Rectal smooth muscle tissue (tissue), 1 donor: ENCODE results near the gene CACNA2D3.
"Not testable (repeated sequence)": the region's sequence is repeated elsewhere in the genome, so short reads cannot be mapped to it uniquely, and the experiment has no call there.

Source experiments
- H3K27ac ChIP-seq: one replicate; pipeline ENCODE4 v1.7.0; 2013; ENCODE audit warnings: low read depth, low read length, inconsistent platforms
- H3K27me3 ChIP-seq: one replicate; pipeline ENCODE4 v1.7.0; 2013; ENCODE audit warnings: low read length; ENCODE audit not compliant: control insufficient read depth, insufficient read depth
- H3K36me3 ChIP-seq: one replicate; pipeline ENCODE4 v1.7.0; 2013; ENCODE audit warnings: low read length; ENCODE audit not compliant: control insufficient read depth, insufficient read depth
- H3K4me1 ChIP-seq: one replicate; pipeline ENCODE4 v1.7.0; 2013; ENCODE audit warnings: low read length; ENCODE audit not compliant: control insufficient read depth, insufficient read depth
- H3K4me3 ChIP-seq: one replicate; pipeline ENCODE4 v1.7.0; 2013; ENCODE audit warnings: low read length
- H3K9ac ChIP-seq: one replicate; pipeline ENCODE4 v1.7.0; 2013; ENCODE audit warnings: low read length

The CACNA2D3 gene

GRCh38 chr3:55097441-55097840, 975.1 kb downstream of the CACNA2D3 start:
- H3K27me3 ChIP-seq: no peaks in the 10 kb centered on the region
- H3K4me3 ChIP-seq: no peak overlapping the region
- no peaks in the 10 kb centered on the region for H3K4me1 ChIP-seq

GRCh38 chr3:55105647-55106046, 983.3 kb downstream of the CACNA2D3 start:
- H3K36me3 ChIP-seq: no peaks in the 10 kb centered on the region
- no peak overlapping the region for H3K4me3 ChIP-seq
- H3K27ac ChIP-seq: no peak overlapping the region
- no peaks in the 10 kb centered on the region for H3K27me3 ChIP-seq
- H3K4me1 ChIP-seq: no peaks in the 10 kb centered on the region
- no peak overlapping the region for H3K9ac ChIP-seq

More at GRCh38 chr3:55097441-55097840, 975.1 kb downstream of the CACNA2D3 start:
- no peak overlapping the region for H3K27ac ChIP-seq
- no peaks in the 10 kb centered on the region for H3K36me3 ChIP-seq
- H3K9ac ChIP-seq: no peak overlapping the region

- Histone ChIP-seq H3K36me3 (no peaks in the 10 kb centered on the region), H3K4me3 (no peak overlapping the region), H3K27me3 (no peaks in the 10 kb centered on the region), H3K27ac (no peak overlapping the region), H3K4me1 (no peaks in the 10 kb centered on the region), H3K9ac (no peak overlapping the region)
Measured at GRCh38 chr3:55107187-55107586, 984.8 kb downstream of the CACNA2D3 start.

- not testable (repeated sequence) for H3K4me3 ChIP-seq, H3K9ac ChIP-seq, H3K4me1 ChIP-seq, H3K27me3 ChIP-seq, H3K27ac ChIP-seq, H3K36me3 ChIP-seq
Measured at GRCh38 chr3:55111906-55112305, 989.6 kb downstream of the CACNA2D3 start.

- Histone ChIP-seq H3K36me3 (no peaks in the 10 kb centered on the region), H3K27ac (no peak overlapping the region), H3K4me1 (no peaks in the 10 kb centered on the region), H3K27me3 (no peaks in the 10 kb centered on the region), H3K4me3 (no peak overlapping the region), H3K9ac (no peak overlapping the region)
Measured at GRCh38 chr3:55118451-55118850, 996.1 kb downstream of the CACNA2D3 start.

- no peaks in the 10 kb centered on the region for H3K4me1 ChIP-seq
- no peak overlapping the region for H3K4me3 ChIP-seq
- H3K27ac ChIP-seq: no peak overlapping the region
- H3K27me3 ChIP-seq: no peaks in the 10 kb centered on the region
- no peaks in the 10 kb centered on the region for H3K36me3 ChIP-seq
- no peak overlapping the region for H3K9ac ChIP-seq
Measured at GRCh38 chr3:55119268-55119667, 996.9 kb downstream of the CACNA2D3 start.

- no peaks in the 10 kb centered on the region for H3K27me3 ChIP-seq
Measured at GRCh38 chr3:55122312-55122711, 1000.0 kb downstream of the CACNA2D3 start.

More at GRCh38 chr3:55122312-55122711, 1000.0 kb downstream of the CACNA2D3 start:
- Histone ChIP-seq H3K4me1 (no peaks in the 10 kb centered on the region), H3K4me3 (no peak overlapping the region), H3K36me3 (no peaks in the 10 kb centered on the region), H3K27ac (no peak overlapping the region), H3K9ac (no peak overlapping the region)
